HG02623 (cell line): ENCODE measurements around the gene SRC.

ENCODE experiments used
- ATAC-seq: cut with Tn5 transposase; IDR thresholded peaks from one replicate; pipeline ENCODE4 v1.9.1; 2021; ENCODE audit warnings: moderate library complexity; ENCODE audit not compliant: unreplicated experiment

Gene SRC

DNA sequence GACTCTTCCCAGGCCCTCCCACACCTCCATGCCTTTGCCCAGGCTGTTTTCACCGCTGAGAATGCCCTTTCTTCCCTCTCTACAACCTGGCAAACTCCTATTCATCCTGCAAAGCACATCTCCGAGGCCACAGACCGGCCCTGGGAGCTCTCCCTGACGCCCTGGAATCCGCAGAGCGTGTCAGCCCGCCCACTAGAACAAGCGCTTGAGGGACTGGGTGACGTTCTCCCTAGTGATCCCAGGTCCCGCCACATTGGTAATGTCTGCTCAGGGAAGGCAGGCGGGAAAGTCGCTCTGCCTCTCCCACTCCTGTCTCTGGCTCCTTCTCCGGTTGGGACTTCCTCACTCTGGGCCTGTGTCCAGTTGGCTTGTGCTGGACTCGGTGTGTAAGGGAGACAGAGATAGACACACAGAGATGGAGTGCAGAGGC lies 61.6 kb downstream of the SRC start:
- no peak for ATAC-seq

DNA sequence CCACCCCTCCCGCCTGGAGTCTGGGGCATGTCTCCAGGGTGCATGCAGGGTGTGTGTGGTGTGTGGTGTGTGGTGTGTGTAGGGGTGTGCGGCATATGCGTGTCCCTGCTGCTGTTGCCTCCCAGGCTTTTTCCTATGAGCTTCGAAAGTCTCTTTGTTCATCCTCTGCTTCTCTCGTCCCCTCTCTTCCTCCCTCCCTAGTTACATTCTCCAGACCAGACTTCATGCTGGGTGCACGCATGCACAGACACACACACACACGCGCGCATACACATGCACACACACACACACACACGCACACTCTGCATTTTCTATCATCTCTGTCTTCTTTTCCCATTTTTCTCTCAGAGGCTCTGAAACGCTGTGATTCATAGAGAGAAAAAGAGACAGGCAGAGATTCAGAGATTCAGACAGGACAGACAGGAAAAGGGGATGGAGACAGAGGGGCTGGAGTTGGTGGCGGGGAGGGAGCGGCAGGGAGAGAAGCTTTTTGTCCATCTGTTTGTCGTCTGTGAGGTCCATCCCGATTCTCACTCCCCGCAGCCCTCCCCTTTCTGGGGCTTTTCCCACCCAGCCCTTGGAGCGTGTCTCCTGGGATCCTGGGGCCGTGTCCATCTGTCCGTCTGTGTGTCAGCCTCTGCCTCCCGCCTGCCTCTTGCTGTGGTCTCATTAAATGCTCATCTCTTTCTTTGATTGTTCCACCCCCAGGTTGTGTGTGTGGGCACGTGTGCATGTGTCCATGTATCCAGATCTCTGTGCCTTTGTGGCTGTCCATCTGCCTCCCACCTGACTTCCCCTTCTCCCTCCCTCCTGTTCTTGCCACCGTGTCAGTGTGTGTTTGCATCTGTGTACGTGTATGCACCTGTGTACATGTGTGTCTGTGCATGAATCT lies 62.6 kb downstream of the SRC start:
- ATAC-seq, result no peak

DNA sequence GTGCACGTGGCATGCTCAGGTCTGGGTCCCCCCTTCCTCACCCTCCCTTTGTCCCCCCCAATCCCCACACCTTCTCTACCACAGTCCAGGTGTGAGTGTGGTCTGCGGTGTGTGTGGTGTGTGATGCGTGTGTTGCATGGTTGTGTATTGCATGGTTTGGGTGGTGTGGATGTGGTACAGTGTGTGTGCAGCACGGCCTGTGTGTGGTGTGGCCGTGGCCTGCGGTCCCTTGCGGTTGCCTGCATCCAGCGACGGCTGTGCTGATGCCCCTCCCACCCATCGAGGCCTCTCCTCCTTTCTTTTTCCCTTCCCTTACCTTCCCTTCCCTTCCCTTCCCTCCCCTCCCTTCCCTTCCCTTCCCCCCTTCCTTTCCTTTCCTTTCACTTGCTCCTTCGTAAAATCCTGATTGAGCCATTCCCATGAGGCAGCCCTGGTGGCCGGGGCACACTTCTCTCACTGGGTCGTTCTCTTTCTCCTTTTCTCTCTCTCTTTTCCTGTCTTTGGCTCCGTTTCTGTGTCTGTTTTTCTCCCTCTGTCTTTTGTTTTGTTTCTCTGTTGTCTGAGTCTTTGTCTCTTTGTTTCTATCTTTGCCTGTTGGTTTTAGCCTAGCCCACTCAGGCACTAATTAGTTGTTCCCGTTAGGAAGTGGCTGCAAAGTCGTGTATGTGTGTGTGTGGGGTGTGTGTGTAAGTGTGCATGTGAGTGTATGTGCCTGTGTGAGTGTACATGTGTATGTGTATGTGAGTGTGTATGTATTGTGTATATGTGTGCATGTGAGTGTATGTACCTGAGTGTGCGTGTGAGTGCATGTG lies 65.7 kb downstream of the SRC start:
- no peak for ATAC-seq

DNA sequence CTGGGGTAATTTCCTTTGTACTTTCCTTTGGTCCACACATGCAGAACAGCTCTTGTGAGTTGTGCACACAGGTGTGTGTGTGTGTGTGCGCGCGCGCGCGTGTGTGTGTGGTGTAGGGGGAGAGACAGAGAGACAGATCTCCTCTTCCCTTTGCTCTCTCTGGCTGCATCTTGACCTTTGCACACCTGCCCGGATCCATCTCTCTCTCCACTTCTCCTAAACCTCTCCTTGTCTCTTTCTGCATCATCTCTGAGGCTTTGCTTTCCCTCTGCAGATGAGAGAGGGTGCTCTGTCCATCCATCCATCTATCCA lies 67.0 kb downstream of the SRC start:
- no peak for ATAC-seq

DNA sequence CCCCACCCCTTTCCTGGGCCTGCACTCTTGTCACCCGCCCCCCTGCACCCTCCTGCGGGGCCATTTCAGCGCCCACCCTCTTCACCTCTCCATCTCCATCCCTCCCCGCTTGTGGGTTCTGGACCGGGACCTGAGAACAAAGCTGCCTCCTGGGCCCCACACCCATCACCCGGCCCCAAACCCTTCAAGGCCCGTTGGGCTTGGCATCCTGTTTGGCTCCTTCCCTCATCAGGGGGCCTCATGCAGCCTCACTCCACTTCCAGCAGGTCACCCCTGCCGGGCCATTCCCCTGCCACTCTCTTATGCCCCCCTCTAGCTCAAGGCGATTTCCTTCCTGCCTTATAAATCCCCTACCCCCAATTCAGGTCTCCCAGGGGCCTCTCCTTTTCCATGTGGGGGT lies 67.4 kb downstream of the SRC start:
- ATAC-seq, result no peak

DNA sequence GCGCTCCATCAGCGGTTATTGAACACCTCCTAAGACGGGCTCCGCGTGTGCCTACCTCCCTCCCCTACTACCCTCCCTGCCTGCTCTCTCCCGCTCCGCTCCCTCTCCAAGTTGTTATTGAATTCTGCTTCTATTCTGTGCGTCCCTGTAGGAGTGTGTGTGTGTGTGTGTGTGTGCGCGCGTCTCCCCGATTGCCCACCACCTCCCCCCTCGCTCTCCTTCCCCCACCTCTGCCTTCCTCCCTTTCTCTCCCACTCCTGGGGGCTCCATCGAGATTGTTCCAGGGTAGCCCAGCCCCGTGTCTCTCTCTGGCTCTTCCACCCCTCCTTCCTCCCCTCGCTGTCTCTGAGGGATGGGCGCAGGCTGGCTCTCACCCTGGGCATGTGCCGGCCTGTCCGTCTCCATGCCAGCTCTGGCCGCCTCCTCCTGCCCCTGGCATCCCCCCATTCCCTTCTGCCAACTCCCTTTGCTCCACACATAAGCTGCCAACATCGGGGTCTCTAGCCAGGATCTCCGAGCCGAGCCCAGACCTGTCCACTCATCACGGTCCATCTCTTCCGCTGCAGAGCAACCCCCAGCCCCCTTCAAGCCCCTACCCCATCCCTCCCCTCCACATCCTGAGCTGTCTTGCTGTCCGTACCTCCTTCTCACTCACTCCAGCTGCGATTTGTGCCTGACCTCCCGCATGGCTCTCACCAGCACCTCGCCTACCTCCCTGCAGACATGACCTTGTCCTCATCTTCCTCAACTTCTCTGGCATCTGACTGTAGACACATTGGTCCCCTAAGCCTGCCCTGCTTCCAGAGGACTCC lies 68.5 kb downstream of the SRC start:
- ATAC-seq, result no peak

DNA sequence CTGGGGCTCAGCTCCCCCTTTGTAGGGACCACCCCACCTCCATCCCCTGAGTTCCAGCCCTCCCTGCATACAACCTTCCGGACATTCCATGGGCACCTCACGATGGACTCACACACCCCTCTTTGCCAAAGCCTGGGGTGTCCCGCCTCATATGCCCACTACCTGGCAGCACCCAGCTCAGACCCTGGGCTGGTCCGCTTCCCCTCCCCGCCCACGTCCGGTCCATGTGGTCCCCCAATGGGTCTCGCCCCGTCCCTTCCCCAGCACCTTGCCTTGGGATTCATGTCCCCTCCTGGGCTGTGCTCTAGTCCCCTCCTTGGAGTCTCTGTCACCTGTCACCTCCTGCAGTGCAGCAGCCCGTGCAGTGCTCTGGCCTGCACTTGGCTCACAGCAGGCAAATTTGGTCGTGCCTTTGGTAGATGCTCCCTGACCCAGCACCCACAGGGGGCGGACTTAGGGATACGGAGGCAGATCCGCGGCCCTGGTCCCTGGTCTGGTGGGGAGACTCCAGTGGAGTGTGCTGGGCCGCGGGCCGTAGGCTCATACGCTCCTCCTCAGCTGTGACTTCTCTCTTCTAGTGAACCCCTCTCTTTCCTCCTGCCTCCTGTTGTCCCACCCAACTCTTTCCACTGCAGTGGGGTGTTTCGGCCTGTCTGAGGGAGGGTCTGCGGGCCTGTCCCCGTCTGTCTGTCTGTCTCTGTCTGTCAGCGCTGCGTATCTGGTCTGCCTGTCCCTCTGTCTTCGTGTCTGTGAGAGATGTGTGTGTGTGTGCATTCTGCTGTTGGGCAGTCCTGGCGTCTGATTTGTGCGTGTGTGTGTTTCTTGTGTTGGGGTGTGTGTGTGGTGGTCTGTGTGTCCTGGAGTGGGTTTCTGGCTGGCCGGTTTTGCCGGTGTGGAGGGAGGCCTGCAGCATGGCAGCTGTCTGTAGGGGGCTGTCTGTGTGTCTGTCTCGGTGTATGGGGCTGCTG lies 69.5 kb downstream of the SRC start:
- no peak for ATAC-seq

DNA sequence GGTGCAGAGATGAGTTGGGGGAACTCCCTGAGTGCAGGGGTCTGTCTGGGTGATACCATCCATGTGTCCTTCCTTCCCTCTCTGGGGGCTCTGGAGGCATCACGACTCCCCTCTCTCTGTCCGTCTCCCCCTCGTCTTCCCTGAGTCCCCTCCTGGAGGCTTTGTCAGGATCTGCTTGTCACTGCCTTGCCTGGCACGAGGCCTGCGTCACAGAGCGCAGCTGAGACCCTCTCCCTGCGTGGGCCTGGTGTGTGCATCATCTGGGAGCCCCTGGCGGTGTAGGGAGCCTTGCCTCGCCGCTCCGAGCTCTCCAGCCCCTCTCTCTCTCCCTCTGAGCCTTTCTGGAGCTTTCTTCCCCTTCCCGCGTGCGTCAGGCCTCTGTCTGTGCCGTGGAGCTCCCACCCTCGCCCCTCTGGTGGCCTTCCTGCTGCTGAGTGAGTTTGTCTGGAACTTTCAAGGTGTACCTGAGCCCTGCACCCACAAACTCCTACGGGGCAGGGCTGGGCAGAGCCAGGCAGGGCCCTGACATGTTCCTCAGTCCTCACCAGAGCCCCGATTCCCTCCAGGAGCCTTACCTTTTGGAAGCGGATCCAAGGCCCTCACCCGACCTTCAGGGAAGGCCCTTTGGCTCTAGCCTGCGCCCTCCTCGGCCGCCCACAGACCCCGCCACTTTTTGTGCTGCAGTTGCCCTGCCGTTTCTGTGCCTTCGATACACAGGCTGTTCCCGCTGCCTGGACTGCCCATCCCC lies 70.3 kb downstream of the SRC start:
- ATAC-seq, result no peak

DNA sequence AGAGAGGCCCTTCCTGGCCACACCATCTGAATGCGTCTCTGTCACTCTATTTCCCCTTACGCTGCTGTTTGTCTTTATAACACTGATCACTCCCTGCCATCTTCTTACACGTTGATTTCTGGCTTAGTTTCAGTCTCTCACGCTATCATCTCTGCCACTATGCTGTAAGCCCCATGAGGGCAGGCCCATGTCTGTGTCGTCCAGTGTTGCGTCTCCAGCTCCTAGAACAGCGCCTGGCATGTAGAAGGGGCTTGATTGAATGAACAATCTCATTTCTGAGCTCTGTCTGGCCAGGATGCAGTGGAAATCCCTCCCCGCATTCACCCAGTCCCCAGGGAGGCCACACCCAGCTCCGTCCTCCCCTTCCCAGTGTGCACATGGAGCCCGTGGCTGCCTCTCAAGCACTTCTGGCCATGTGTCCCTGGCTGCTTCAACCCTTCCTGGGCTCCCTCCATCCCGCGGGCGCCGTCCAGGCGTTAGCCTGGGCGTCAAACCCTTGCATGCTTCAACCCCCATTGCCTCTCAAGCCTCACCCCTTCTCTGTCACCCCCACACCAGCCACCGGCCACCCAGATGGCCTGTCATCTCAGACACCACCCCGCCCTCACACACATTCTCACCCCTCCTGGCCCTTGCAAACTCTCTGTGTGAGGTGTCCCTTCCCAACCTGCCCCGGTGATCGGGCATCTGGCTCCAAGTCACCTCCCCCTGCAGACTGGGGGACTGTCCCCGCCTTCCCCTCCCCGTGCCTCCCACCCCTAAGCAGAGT lies 71.1 kb downstream of the SRC start:
- no peak for ATAC-seq

DNA sequence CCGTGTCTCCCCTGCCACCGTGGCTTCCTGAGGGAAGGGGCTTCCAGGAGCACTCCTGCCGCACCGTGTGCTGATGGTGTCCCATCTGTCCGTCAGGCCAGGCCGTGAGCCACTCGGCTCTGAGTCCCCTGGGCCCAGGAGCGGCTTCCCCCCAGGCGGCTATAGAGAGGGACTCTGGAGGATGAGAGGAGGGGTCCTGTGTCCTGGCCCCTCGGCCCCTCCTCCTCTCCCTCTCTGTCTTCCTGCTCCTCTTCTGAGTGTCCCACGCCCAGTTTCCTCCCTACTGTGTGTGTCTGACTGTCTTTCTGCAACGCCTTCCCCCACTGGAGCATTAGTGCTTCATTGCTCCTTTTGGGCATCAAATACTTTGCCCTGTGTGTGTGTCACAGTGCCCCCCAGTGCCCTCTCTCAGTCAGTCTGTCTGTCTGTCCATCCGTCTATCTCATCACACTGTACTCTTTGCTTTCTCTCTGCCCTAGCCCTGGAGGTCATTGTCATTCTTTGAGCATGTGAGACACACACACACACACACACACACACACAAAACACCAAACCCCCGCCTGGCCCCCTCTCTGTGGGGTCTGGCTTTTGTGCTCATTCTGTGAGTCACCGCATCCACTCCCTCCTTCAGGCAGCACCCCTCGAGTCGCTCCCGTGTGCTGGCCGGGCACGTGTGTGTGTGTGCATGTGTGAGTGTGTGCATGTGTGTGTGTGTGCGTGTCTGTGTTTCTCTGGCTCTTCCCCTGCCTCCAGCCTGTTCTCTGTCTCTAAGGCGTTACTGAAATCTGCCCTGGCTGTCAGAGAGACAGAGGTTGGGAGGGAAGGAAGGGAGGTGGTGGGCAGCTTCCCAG lies 71.9 kb downstream of the SRC start:
- no peak for ATAC-seq

DNA sequence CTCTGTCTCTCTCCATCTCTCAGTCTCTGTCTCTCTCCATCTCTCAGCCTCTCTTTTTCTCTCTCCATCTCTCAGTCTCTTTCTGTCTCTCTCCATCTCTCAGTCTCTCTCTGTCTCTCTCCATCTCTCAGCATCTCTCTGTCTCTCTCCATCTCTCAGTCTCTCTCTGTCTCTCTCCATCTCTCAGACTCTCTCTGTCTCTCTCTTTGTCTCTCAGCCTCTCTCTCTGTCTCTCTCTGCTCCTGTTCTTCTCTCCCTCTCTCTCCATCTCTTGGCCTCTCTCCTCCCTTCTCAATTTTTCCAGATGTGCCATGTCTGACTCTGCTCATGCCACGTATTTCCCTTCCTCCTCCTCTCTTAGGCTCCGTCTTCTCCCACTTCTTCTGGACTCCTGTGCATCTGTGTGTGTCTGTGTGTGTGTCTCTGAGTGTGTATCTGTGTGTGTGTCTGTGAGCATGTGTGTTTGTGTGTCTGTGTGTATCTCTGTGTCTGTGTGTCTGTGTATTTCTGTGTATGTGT lies 72.7 kb downstream of the SRC start:
- no peak for ATAC-seq

DNA sequence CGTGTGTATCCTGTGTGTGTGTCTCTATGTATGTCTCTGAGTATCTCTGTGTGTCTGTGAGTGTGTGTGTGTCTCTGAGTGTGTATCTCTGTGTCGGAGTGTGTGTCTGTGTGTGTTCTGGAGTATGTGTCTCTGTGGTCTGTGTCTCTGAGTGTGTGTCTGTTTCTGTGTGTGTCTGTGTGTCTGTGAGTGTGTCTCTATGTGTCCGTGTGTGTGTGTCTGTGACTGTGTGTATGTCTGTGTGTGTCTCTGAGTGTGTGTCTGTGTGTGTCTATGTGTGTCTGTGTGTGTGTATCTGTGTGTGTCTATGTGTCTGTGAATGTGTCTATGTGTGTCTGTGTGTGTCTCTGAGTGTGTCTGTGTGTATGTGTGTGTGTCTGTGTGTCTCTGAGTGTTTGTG lies 73.4 kb downstream of the SRC start:
- no peak for ATAC-seq

DNA sequence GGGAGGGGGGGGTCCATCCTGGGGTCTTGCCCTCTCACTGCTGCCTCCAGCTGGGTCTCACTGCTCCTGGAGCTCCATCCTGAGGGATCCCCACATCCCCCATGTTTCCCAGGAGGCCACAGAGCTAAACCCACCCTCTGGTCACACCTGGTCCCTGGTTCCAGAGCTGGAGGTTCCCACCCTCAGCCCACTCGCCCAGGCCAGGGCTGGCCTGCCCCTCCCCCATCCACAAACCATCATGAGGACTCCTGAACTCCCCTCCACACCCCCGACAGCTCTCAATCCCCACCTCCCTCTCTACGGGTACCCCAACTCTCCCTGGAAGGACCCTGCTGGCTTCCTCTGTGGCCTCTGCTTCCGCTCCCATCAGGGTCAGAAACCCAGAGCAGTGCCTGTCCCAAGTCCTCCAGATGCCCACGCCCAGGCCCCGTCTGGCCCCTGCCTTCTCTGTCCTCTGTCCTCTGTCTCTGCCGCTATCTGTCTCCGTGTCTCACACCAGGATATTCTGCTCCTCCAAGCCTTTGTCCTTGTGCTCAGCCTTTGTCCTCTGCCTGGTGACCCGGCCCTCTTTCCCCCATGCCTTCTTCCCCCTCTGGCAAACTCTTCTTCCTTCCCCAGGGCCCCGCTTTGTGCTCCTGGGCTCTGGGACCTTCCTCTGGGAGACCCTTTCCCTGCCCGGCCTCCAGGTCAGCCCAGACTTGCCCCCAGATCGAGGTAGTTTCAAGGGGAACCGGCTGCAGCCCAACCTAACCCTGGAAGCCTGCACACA lies 74.0 kb downstream of the SRC start:
- ATAC-seq, result no peak

DNA sequence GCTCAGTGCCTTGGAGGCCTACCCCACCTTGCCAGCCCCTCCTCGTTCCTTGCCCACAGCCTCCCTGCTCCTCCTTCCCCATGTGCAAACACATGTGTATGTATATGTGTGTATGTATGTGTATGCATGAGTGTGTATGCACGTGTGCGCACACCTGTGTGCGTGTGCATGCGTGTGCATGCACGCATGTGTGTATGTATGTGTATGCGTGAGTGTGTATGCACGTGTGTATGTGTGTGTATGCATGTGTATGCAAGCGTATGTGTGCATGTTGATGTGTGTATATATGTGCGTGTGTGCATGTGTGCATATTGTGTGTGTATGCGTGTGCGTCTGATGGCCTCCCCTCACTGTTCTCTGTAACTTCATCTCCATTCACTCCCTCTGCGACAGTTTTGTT lies 74.7 kb downstream of the SRC start:
- no peak for ATAC-seq

DNA sequence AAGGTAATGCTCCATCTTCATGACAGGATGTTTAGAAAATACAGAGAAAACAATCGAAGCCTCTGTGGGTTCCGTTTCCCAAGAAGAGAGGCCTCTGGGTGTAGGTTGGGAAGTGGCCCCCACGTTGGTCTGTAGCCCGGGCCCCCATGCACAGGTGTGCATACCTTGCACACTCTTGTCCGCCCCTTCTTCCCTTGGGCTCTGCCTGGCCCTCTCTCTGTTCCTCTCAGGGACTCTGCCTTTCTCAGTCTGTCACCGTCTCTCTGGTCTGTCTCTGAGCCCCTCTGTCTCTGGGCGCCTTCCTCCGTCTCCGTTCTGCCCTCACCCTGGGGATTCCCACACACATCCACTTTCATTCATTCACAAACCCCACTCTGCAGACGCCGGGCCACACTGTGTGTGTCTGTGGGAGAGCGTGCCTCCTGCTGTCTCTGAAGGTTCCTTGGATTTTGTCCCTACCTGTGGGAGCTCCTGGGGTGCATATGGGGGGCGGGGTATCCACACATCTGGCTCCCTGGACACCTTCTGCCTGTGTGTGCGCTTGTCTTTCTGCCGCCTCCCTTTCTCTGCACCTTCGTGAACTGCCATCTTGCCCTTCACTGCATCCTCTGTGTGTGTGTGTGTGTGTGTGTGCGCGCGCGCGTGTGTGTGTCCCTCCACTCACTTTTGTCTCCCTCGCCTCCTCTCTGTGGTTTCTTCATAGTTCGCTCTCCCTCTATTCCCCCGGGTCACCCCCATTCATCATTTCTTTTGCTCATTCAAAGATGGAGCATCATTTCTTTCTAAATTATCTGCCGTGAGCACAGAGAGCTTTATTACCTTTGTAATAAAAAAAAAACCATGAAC lies 75.3 kb downstream of the SRC start:
- no peak for ATAC-seq

DNA sequence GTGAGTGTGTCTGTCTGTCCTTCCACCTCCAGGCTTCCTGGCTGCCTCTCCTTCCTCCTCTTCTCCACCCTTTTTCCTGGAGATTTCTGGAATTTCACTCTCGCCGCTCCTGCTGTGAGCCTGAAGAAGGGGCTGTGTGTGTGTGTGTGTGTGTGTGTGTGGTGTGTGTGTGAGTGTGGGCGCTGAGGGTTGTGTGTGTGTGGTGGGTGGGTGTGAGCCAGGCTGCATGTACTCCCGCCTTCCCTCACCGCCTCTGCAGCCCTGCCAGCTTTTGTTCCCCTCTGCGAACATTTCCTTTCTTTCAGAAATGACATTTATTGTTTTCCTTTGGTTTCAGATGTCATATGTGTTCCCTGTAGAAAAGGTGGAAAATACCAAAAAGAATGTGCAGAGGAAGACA lies 76.0 kb downstream of the SRC start:
- no peak for ATAC-seq
